NCI-H345 (cell line): ENCODE data around the gene PGRMC2.

Experiments used
- DNase-seq: peaks from one replicate; lab custom pipeline; 2025; lab: John Stamatoyannopoulos, UW

PGRMC2 gene

GRCh38 chr4:128298852-128299251, 11.2 kb upstream of the PGRMC2 start:
- no peak for DNase-seq

DNA sequence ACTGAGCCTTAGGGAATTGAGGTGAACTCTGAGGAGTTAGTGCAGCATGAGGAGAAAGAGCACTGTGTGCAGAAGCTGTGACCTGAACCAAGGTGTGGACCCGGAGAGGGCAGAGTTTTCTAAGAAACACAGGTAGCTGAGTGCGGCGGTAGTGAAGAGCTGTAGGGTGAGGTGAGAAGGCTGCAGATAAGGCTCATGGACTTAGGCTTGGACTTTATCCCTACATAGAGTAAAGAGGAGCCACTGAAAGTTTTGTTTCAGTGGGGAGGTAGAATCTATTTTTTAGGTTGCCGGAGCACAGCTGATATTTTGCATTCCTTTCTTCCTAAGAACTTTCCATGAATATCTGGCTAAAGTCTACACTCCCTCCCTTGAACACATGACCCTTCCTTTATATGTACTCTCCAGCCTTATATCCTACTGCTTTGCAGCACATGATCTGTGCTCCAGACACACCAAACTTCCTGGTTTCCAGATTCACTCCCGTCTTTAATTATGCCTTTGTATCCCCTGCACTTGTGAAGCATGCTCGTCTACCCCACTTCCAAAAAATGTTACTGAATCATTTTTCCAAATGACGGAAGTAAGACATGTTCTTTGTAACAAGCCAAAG, 10.6 kb upstream of the PGRMC2 start:
- DNase-seq = no peak

- no peak for DNase-seq
Observed at GRCh38 chr4:128295255-128295654, 7.6 kb upstream of the PGRMC2 start.

GRCh38 chr4:128294464-128294863, 6.9 kb upstream of the PGRMC2 start:
- no peak for DNase-seq

DNA sequence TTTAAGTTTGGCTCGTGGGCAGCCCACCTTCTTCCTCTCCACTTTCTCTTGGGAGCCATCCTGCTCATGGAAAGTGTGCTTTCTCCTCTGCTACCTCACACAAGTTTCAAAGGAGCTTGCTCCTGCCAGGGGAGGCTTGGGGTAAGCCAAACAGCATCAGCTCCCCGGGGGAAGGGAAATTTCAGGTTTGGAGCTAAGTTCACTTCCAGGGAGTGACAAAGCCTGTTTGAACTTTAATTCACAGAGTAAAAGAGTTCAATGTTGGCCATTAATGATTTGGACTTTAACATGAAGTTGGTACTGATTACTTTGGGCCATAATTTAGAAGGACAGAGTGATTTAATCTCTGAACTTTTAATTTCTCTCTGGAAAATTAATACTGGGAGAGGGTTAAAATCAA, 4.7 kb upstream of the PGRMC2 start:
- no peak for DNase-seq

DNA sequence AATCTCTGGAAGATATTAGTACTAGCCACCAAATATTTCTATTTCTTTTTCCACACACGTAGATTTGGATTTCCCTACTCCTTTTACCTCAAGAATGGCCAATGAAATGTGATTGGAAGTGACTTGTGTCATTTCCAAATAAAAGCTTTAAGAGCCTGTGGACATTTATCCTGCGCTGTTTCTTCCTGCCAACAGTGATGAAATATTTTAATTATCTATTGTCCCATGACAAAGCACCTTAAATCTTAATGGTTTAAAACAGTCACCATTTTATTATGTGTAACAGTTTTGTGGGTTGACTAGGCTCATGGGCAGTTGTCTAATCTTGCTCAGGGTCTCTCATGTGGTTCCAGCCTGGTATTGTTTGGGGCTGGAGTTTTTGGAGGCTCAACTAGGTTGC, 3.5 kb upstream of the PGRMC2 start:
- no peak for DNase-seq

- no peak for DNase-seq
Observed at GRCh38 chr4:128290526-128290925, 2.9 kb upstream of the PGRMC2 start.

GRCh38 chr4:128289523-128290158, 2.0 kb upstream of the PGRMC2 start:
- no peak for DNase-seq

GRCh38 chr4:128288689-128289106, 1.1 kb upstream of the PGRMC2 start:
- DNase-seq = peak; percentile 42

- peak; percentile 99 for DNase-seq
Observed at GRCh38 chr4:128287871-128288688, 467 bp upstream of the PGRMC2 start.

DNA sequence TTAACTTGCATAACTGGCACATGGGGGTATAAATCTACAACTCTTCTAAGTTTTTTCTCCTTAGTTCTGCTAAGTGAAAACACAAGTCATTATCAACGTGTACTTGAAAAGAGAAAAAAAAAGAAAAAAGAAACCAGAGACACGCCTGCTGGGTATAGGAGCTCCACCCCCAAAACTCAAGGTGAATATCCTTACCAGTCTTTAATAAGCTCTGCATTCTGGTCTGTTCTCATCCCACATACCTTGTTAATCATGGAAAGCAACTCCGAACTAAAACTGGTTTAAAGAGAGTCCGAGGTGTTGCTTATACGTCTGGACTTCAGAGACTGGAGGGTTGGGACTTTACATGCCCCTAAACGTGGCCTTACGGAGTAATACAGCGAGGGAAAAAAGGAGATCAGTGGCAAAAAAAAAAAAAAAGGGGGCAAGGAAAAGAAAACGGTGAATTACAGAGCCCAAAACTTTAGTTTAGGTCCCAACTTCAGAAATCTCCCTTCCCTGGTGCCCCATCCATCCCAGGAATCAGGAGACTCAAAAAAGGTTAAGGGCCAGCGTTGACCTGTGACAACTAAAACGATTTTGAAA, 1.0 kb downstream of the PGRMC2 start:
- DNase-seq = peak; percentile 16

DNA sequence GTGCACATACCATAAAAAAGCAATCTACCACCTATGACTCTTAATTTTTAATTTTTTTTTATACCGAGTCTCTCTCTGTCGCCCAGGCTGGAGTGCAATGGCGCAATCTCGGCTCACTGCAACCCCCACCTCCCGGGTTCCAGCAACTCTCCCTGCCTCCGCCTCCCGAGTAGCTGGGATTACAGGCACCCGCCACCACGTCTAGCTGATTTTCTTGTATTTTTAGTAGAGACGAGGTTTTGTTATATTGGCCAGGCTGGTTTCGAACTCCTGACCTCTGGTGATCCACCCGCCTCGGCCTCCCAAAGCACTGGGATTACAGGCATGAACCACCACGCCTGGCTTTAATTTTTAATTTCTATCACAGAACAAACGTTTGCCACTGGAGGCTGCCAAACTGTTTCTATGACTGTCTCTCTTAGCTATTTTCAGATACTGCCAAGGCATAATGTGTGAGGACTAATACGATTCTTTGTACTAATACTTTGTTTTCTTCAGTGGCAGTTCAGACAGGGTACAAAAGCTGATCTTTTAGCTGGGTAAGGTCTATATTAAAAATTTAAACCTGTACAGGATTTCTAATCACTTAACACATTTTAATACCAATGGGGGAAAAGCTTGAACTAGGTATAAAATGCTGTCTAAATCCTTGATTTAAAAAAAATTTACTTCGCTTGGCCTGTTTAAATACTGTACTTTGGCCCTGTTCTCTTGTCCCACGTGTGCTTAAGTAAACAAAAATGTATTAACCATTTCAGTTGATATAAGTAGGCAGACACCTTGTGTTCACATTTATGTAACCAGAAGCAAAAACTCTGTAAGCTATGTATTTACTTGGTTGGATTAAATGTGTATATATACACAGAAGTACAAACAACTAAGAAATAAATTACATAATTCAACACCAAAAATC, 2.3 kb downstream of the PGRMC2 start:
- no peak for DNase-seq

DNA sequence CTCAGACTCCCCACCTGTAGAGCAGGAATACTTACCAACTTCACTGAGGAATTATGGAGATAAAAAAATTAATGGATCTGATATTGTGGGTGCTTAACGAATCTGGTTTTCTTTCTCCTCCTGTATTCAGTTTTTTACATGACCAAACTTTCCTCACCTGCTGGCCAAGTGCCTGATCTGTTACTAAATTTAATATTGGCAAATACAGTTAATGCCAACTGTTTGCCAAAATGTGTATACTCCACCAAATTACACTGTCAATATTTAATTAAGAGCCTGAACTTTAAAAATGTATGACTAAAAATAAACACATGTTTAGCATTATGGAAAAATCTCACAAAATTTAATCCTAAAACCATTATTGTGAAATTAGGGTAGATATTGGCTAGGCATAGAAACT, 3.3 kb downstream of the PGRMC2 start:
- DNase-seq = no peak

GRCh38 chr4:128283071-128283470, 4.5 kb downstream of the PGRMC2 start:
- DNase-seq = no peak

DNA sequence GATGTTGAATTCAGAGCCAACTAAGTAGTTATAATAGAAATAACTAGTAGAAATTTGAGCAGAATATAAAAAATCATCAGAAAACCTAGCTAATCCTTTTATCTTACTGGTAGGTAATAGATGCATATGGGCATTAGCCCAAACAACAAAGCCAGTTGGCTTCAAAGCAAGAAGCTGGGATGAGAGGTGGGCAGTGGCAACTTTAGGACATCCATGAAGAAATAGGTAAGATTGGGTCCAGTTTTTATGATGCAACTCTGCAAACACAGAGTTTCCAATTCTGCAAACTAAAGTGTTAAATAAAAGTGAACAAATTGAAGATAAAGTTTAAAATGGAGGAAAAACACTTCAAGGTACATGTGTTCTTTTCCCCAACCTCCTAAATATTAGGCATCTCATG, 5.1 kb downstream of the PGRMC2 start:
- no peak for DNase-seq

- no peak for DNase-seq
Observed at GRCh38 chr4:128281354-128281753, 6.3 kb downstream of the PGRMC2 start.

DNA sequence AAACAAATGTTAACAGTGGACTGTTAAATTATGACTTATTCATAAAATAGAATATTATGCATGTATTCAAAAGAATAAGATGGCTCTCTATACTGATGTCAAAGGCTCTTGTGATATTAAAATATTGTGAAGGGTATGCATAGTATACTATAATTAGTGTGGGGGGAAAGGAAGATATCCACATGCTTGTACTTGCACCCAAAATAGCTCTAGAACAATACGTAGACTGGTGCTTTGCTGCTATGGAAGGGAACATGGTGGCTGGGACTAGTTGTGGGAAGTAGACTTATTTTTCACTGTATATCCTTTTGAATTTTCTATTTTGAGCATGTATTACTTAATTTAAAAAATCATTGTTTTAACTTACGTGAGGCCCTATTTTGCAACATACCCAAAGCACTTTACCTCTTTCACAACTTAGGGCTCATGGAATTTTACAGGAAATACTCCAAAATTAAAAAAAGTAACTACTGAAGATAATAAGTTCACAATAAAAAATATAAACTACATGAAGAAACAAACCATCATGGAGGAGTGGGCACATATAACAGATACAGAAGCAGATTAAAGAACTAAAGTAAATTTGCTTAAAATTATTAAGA, 7.9 kb downstream of the PGRMC2 start:
- no peak for DNase-seq

- no peak for DNase-seq
Observed at GRCh38 chr4:128277856-128278255, 9.8 kb downstream of the PGRMC2 start.

GRCh38 chr4:128275346-128275745, 12.3 kb downstream of the PGRMC2 start:
- DNase-seq = no peak

- no peak for DNase-seq
Observed at GRCh38 chr4:128271551-128271950, 16.1 kb downstream of the PGRMC2 start.

- DNase-seq = no peak
Observed at GRCh38 chr4:128268970-128269369, 18.6 kb downstream of the PGRMC2 start.
